Gastroesophageal sphincter (tissue), 3 donors: ENCODE measurements around the gene NSMCE1.

Experiments used
- EP300 ChIP-seq: sonication (generic); formaldehyde crosslinking; IDR thresholded peaks from one replicate; pipeline ENCODE4 v1.6.1; 2017; ENCODE audit warnings: antibody characterized with exemption, mild to moderate bottlenecking
- POLR2A ChIP-seq, 2 donors: fragments of 450-650 bp; IDR thresholded peaks; one replicate each; pipeline ENCODE4 v1.6.1; 2017; ENCODE audit warnings: antibody characterized with exemption in 2 of 2, mild to moderate bottlenecking in 2 of 2, moderate library complexity in 1 of 2
- POLR2AphosphoS5 ChIP-seq: sonication (generic); formaldehyde crosslinking; IDR thresholded peaks from one replicate; pipeline ENCODE4 v1.6.1; 2017; ENCODE audit warnings: antibody characterized with exemption
- TF ChIP-seq, protein P1 (sequence below), 4 experiments: fragments of 200-600 bp in 2 of 4; fragments of 450-650 bp in 2 of 4; sonication (generic) in 1 of 4; IDR thresholded peaks; one replicate each; pipeline ENCODE4 v1.5.1; 2017 to 2019; ENCODE audit warnings: antibody characterized with exemption in 4 of 4, mild to moderate bottlenecking in 2 of 4, moderate library complexity in 2 of 4

DNA sequence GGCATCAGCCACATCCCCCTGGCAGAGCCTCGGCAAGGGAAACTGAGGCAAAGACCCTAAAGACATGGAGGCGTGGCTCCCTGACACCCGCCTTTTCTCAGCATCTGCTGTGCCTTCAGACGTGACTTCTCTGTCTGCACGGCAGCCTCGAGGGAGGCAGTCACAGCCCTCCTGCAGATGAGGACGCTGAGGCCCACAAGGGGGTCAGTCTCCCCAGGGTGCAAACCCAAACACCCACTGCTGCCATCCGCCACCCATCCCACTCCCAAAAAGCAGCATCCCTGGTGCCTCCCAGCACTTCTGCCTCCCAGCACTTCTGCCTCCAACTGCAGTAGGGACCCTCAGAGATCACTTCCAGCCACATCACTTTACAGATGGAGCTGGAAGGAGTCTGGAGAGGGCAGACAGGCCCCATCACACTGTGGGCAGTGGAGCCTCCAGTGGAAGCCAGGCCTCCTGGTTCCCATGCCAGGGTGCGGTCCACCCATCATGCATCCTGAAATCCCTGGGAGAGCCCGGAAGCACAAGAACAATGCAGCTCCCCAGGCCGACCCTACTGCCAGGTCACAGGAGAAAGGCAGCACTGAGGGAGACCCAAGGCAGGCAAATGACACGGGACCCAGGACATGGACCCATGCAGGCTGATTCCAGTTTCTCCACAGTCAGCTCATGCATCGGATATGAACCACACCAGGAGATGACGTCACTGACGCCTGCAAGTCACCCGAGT lies 41.4 kb downstream of the NSMCE1 start:
- TF ChIP-seq, protein P1, sequence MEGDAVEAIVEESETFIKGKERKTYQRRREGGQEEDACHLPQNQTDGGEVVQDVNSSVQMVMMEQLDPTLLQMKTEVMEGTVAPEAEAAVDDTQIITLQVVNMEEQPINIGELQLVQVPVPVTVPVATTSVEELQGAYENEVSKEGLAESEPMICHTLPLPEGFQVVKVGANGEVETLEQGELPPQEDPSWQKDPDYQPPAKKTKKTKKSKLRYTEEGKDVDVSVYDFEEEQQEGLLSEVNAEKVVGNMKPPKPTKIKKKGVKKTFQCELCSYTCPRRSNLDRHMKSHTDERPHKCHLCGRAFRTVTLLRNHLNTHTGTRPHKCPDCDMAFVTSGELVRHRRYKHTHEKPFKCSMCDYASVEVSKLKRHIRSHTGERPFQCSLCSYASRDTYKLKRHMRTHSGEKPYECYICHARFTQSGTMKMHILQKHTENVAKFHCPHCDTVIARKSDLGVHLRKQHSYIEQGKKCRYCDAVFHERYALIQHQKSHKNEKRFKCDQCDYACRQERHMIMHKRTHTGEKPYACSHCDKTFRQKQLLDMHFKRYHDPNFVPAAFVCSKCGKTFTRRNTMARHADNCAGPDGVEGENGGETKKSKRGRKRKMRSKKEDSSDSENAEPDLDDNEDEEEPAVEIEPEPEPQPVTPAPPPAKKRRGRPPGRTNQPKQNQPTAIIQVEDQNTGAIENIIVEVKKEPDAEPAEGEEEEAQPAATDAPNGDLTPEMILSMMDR (IDR thresholded peaks at IDR 0.05), result no peak
- no peak for TF ChIP-seq POLR2AphosphoS5
- TF ChIP-seq POLR2A (IDR thresholded peaks at IDR 0.05), result no peak
- no peak for TF ChIP-seq EP300
